Endothelial cell (in vitro differentiated cells): ENCODE results near the gene ERAS. TPM values are rescaled to one million over a fixed set of nuclear protein-coding genes. Genes with fewer than 3 reads are reported as not detected.
"Not testable (repeated sequence)": the region's sequence is repeated elsewhere in the genome, so short reads cannot be mapped to it uniquely, and the experiment has no call there.

Experiments
- DNase-seq: peaks from one replicate; pipeline ENCODE4 v3.0.0; 2021; ENCODE audit warnings: low spot score
- H3K27ac Mint-ChIP-seq: one replicate; pipeline ENCODE4 v1.8.0; 2021; ENCODE audit warnings: mixed read lengths, inconsistent platforms; ENCODE audit not compliant: unreplicated experiment
- H3K27me3 Mint-ChIP-seq: one replicate; pipeline ENCODE4 v1.8.0; 2021; ENCODE audit warnings: mild to moderate bottlenecking, moderate library complexity, mixed read lengths, inconsistent platforms; ENCODE audit not compliant: unreplicated experiment
- H3K36me3 Mint-ChIP-seq: one replicate; pipeline ENCODE4 v1.8.0; 2021; ENCODE audit warnings: mild to moderate bottlenecking, low read depth, mixed read lengths, inconsistent platforms; ENCODE audit not compliant: unreplicated experiment
- H3K4me1 Mint-ChIP-seq: one replicate; pipeline ENCODE4 v1.8.0; 2021; ENCODE audit warnings: mild to moderate bottlenecking, mixed read lengths, inconsistent platforms; ENCODE audit not compliant: unreplicated experiment
- H3K4me3 Mint-ChIP-seq: one replicate; pipeline ENCODE4 v1.8.0; 2021; ENCODE audit warnings: mild to moderate bottlenecking, mixed read lengths, inconsistent platforms; ENCODE audit not compliant: unreplicated experiment
- H3K9me3 Mint-ChIP-seq: one replicate; pipeline ENCODE4 v1.8.0; 2021; ENCODE audit warnings: mixed read lengths, inconsistent platforms; ENCODE audit not compliant: unreplicated experiment
- CTCF ChIP-seq: fragments of 200-600 bp; sonication (generic); IDR thresholded peaks from one replicate; pipeline ENCODE4 v1.5.0; 2021; ENCODE audit warnings: antibody characterized with exemption; ENCODE audit not compliant: unreplicated experiment
- total RNA-seq: library from RNA; stranded (reverse); fragmentation: NEBNext Ultra II Directional; extraction: Animal tissue kit (Norgen Biotek cat#: 25700); gene quantifications from one replicate; pipeline ENCODE4 v1.2.1, GENCODE V29; 2021; ENCODE audit not compliant: unreplicated experiment

Gene ERAS
- total RNA-seq, 1 donor from 2014 or later: not detected

- DNase-seq: no peak
- TF ChIP-seq CTCF: no peak
- H3K36me3 Mint-ChIP-seq: no peaks in the 10 kb centered on the region
- H3K27ac Mint-ChIP-seq: no peak overlapping the region
- H3K27me3 Mint-ChIP-seq: no peaks in the 10 kb centered on the region
- no peak overlapping the region for H3K4me3 Mint-ChIP-seq
- no peaks in the 10 kb centered on the region for H3K9me3 Mint-ChIP-seq
- H3K4me1 Mint-ChIP-seq: no peaks in the 10 kb centered on the region
Observed at GRCh38 chrX:48864210-48864609, 37.9 kb downstream of the ERAS start.

GRCh38 chrX:48872017-48872416, 45.7 kb downstream of the ERAS start:
- not testable (repeated sequence) for H3K27ac Mint-ChIP-seq, DNase-seq, H3K4me1 Mint-ChIP-seq, H3K4me3 Mint-ChIP-seq, H3K9me3 Mint-ChIP-seq, H3K27me3 Mint-ChIP-seq, H3K36me3 Mint-ChIP-seq

- not testable (repeated sequence) for H3K9me3 Mint-ChIP-seq, DNase-seq, H3K36me3 Mint-ChIP-seq, H3K27ac Mint-ChIP-seq, H3K4me3 Mint-ChIP-seq, H3K4me1 Mint-ChIP-seq, H3K27me3 Mint-ChIP-seq
Observed at GRCh38 chrX:48876944-48877343, 50.6 kb downstream of the ERAS start.

Other genes starting within 250 kb of the ERAS start
- gene WDR13, start 229.0 kb upstream of the ERAS start, total RNA-seq: 73.8 TPM
- 2.7 TPM for gene WAS, start 142.7 kb upstream of the ERAS start, total RNA-seq
- gene SUV39H1, start 129.8 kb upstream of the ERAS start, total RNA-seq: 6.8 TPM
- not detected for gene GLOD5, start 64.8 kb upstream of the ERAS start, total RNA-seq
- gene GATA1, start 39.9 kb upstream of the ERAS start, total RNA-seq: not detected
- 122 TPM for gene HDAC6, start 24.4 kb upstream of the ERAS start, total RNA-seq
- 2.0 TPM for gene PCSK1N, start 9.1 kb downstream of the ERAS start, total RNA-seq
- 70.6 TPM for gene TIMM17B, start 71.3 kb downstream of the ERAS start, total RNA-seq
- 80.1 TPM for gene PQBP1, start 71.4 kb downstream of the ERAS start, total RNA-seq
- 27.2 TPM for gene SLC35A2, start 85.1 kb downstream of the ERAS start, total RNA-seq
- gene PIM2, start 92.5 kb downstream of the ERAS start, total RNA-seq: 7.0 TPM
- gene OTUD5, start 131.1 kb downstream of the ERAS start, total RNA-seq: 48.8 TPM
- 6.0 TPM for gene KCND1, start 145.3 kb downstream of the ERAS start, total RNA-seq
- 63.6 TPM for gene GRIPAP1, start 175.8 kb downstream of the ERAS start, total RNA-seq
- 31.0 TPM for gene TFE3, start 216.8 kb downstream of the ERAS start, total RNA-seq
- gene CCDC120, start 232.5 kb downstream of the ERAS start, total RNA-seq: 22.5 TPM
- 22.3 TPM for gene PRAF2, start 247.5 kb downstream of the ERAS start, total RNA-seq